ENCODE data around the gene TMTC4. TPM values are rescaled to one million over a fixed set of nuclear protein-coding genes. Genes with fewer than 3 reads are reported as not detected.
"Not testable (repeated sequence)": the region's sequence is repeated elsewhere in the genome, so short reads cannot be mapped to it uniquely, and the experiment has no call there.

Gene TMTC4
- total RNA-seq, 4 donors from 2014 or later = 8.8 to 13.2 (median 11.1) TPM

DNA sequence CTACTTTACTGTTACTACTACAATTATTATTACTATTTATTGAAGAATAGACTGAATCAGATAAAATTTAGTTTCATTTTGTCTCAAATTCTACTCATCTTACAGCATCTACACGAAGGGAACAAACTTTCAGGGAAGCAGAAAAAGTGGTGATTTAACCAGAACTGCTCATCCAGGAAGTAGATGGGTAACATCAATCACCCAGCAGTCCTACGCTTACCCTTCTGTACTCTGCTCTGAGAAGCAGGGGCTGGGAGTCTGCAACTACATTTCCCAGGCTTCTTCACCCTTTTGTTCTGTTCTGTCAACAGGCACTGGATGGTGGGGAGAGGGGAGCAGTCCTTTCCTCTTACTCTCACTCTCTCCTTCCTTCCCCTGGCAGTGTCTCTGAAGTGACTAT, 54.7 kb downstream of the TMTC4 start:
- no peak for DNase-seq (ENCODE audit: low spot score in 2 of 2)
- no peak overlapping the region for H3K4me3 ChIP-seq (ENCODE audit: low read depth, poor library complexity, severe bottlenecking)
- WGBS, 2 donors = 88 to 91% methylated on average over 2 of the region's 2 CpGs
- TF ChIP-seq POLR2A (IDR thresholded peaks at IDR 0.05) = no peak
- TF ChIP-seq, protein P1, sequence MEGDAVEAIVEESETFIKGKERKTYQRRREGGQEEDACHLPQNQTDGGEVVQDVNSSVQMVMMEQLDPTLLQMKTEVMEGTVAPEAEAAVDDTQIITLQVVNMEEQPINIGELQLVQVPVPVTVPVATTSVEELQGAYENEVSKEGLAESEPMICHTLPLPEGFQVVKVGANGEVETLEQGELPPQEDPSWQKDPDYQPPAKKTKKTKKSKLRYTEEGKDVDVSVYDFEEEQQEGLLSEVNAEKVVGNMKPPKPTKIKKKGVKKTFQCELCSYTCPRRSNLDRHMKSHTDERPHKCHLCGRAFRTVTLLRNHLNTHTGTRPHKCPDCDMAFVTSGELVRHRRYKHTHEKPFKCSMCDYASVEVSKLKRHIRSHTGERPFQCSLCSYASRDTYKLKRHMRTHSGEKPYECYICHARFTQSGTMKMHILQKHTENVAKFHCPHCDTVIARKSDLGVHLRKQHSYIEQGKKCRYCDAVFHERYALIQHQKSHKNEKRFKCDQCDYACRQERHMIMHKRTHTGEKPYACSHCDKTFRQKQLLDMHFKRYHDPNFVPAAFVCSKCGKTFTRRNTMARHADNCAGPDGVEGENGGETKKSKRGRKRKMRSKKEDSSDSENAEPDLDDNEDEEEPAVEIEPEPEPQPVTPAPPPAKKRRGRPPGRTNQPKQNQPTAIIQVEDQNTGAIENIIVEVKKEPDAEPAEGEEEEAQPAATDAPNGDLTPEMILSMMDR (IDR thresholded peaks at IDR 0.05) = no peak
- intact Hi-C loops (cut with DNase I; ENCODE audit: low total_unique reads) = no loop called here

DNA sequence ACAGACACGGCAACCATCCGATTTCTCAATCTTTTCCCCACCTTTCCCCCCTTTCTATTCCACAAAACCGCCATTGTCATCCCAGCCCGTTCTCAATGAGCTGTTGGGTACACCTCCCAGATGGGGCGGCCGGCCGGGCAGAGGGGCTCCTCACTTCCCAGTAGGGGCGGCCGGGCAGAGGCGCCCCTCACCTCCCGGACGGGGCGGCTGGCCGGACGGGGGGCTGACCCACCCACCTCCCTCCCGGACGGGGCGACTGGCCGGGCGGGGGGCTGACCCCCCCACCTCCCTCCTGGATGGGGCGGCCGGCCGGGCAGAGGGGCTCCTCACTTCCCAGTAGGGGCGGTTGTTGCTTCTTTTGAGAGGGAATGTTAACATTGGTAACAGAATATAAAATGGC, 55.7 kb downstream of the TMTC4 start:
- DNase-seq (ENCODE audit: low spot score in 2 of 2) = not testable (repeated sequence)

DNA sequence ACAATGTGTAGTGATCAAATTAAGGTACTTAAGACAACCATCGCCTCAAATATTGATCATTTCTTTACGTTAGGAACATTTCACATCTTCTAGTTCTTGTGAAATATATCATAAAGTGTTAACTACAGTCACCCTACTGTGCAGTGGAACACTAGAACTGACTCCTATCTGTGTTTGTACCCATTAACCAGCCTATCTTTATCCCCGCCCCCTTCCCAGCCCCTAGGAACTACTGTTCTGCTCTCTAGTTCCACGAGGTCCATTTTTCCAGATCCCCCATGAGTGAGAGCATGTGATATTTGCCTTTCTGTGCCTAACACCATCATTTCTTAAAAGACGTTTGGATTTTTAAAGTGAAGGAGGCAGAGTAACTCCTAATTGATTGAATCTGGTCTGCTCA, 61.6 kb downstream of the TMTC4 start:
- no peak for DNase-seq (ENCODE audit: low spot score in 2 of 2)
- WGBS, 2 donors = 83% methylated on average over 5 of the region's 5 CpGs
- intact Hi-C loops (cut with DNase I; ENCODE audit: low total_unique reads) = no loop called here

More for the DNA sequence above, 55.7 kb downstream of the TMTC4 start:
- H3K4me3 ChIP-seq (ENCODE audit: low read depth, poor library complexity, severe bottlenecking); intact Hi-C loops (cut with DNase I; ENCODE audit: low total_unique reads): not testable (repeated sequence)
- 93 to 97% methylated on average over 16 to 19 of the region's 24 CpGs for WGBS, 2 donors

DNA sequence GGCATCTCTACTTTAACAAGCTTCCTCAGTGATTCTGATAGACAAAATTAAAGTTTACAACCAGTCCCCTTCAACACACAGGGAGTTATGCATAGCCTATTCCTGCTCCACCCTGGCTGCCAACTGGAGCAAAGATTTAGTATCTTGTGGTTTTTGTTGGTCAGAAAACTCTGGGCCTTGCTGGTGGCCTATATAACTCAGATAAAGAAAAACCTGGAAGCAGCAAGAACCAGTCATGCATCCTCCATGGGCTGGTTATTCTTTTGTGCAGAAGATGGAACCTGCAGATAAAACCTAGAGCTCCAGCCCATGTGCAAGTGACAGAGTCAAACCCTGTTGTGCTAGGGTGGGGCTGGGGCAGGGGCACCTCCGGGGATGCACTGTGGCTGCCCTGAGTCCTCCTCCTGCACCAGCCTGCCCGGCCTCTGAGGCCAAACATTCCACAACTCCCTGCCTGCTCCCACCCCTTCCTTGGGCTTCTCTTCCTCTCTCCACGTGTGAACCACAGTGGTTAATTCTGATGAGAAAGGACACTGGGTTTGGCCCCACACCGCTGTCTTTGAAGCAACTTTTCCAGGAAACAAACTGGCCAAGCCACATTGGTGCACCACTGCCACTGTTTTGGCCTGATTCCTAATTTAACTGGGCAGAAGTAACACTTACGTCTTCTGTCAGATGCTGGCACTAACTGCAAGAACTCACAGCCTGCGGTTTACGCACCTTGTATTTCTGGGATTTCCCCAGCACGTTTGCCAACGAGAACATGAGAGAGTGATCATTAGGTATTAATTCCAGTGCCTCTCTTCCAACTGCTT, 62.7 kb downstream of the TMTC4 start:
- DNase-seq (ENCODE audit: low spot score in 2 of 2) = peak in 1 of 2 donors; percentile 22
- no peak overlapping the region for H3K4me3 ChIP-seq (ENCODE audit: low read depth, poor library complexity, severe bottlenecking)
- intact Hi-C loops (cut with DNase I; ENCODE audit: low total_unique reads) = no loop called here
- no peak for TF ChIP-seq POLR2A (IDR thresholded peaks at IDR 0.05)
- TF ChIP-seq, protein P1 (IDR thresholded peaks at IDR 0.05) = no peak
- WGBS, 2 donors = 33 to 41% methylated on average over 9 of the region's 9 CpGs

More for the DNA sequence above, 61.6 kb downstream of the TMTC4 start:
- H3K4me3 ChIP-seq (ENCODE audit: low read depth, poor library complexity, severe bottlenecking) = no peak overlapping the region
- TF ChIP-seq POLR2A (IDR thresholded peaks at IDR 0.05) = no peak
- TF ChIP-seq, protein P1 (IDR thresholded peaks at IDR 0.05) = no peak

DNA sequence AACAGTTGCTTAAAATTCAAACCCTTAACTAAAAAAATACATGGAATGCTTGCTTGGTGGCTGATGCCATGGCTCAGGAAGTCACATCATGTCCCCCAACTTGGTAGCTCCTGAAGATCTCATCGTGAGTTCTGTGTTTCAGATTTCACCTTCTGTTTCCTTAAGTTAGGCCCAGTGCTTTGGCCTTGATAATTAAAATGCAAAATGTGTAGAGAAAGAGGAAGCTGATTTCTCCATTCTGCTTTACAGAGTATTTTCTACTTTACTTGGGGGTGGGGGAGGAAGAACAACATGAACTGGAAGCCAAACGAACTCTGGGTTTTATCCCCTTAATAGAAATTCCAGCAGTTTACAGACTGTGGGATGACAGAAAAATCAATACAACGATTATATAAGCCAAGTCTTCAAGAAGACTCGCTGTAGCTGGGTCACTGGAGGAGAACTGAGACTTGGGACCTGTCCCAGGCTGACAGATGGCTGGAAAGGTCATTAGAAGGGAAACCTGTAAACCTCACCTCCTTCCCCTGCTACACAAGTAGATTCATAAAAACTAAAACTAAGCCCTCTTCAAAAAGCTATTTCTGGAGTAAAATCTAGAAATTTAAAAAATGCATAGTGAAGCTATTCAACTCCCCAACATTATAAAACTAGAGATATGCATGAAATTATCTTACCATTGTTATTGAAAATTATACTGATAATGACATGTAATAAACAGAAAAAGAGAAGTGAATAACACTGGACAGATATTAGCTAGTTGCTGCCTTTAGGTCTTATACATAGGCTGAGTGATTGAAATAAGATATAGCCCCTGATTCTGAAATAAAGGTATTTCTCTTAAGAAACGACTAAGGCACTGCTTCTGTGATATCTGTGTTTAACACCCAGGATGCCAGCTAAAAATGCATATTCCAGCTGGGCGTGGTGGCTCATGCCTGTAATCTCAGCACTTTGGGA, 63.9 kb downstream of the TMTC4 start:
- DNase-seq (ENCODE audit: low spot score in 2 of 2) = no peak
- 65 to 79% methylated on average over 6 of the region's 6 CpGs for WGBS, 2 donors
- intact Hi-C loops (cut with DNase I; ENCODE audit: low total_unique reads) = no loop called here
- H3K4me3 ChIP-seq (ENCODE audit: low read depth, poor library complexity, severe bottlenecking) = no peak overlapping the region
- no peak for TF ChIP-seq POLR2A (IDR thresholded peaks at IDR 0.05)
- TF ChIP-seq, protein P1 (IDR thresholded peaks at IDR 0.05) = no peak

GRCh38 chr13:100608906-100609305, 65.7 kb downstream of the TMTC4 start:
- H3K4me3 ChIP-seq (ENCODE audit: low read depth, poor library complexity, severe bottlenecking) = no peak overlapping the region
- no peak for DNase-seq (ENCODE audit: low spot score in 2 of 2)
- 79 to 82% methylated on average over 6 of the region's 6 CpGs for WGBS, 2 donors
- intact Hi-C loops (cut with DNase I; ENCODE audit: low total_unique reads) = no loop called here
- TF ChIP-seq POLR2A (IDR thresholded peaks at IDR 0.05) = no peak
